HepG2 (cell line): ENCODE results near the gene COG5. TPM values are rescaled to one million over a fixed set of nuclear protein-coding genes. Genes with fewer than 3 reads are reported as not detected.

ENCODE experiments used
- AHR ChIP-seq: IDR thresholded peaks from 2 replicates; pipeline ENCODE4 v1.6.1; 2018; ENCODE audit warnings: missing genetic modification reagents, missing compliant biosample characterization
- FOXO1 ChIP-seq: sonication (generic); formaldehyde crosslinking; IDR thresholded peaks from 2 replicates; pipeline ENCODE4 v1.4.0; 2020; ENCODE audit warnings: missing genetic modification reagents
- HDAC2 ChIP-seq: sonication (generic); formaldehyde crosslinking; IDR thresholded peaks from 2 replicates; pipeline ENCODE4 v1.4.0; 2020; ENCODE audit warnings: missing genetic modification reagents
- MTF1 ChIP-seq: sonication (generic); formaldehyde crosslinking; IDR thresholded peaks from 2 replicates; pipeline ENCODE4 v1.5.0; 2020; ENCODE audit warnings: missing genetic modification reagents
- RELA ChIP-seq: sonication (generic); formaldehyde crosslinking; IDR thresholded peaks from 2 replicates; pipeline ENCODE4 v1.4.0; 2020; ENCODE audit warnings: missing genetic modification reagents
- SAFB2 ChIP-seq: sonication (generic); formaldehyde crosslinking; IDR thresholded peaks from 2 replicates; pipeline ENCODE4 v1.5.1; 2020; ENCODE audit warnings: missing genetic modification reagents, low read depth, mild to moderate bottlenecking, borderline replicate concordance
- SRF ChIP-seq: IDR thresholded peaks from 2 replicates; pipeline ENCODE4 v1.6.1; 2011; ENCODE audit warnings: mild to moderate bottlenecking, low read depth, low read length, moderate library complexity
- SRY ChIP-seq: sonication (generic); formaldehyde crosslinking; IDR thresholded peaks from 2 replicates; pipeline ENCODE4 v1.8.0; 2022; ENCODE audit warnings: mild to moderate bottlenecking, missing genetic modification reagents
- ZBTB20 ChIP-seq: sonication (generic); formaldehyde crosslinking; IDR thresholded peaks from 2 replicates; pipeline ENCODE4 v1.8.1; 2023; ENCODE audit warnings: missing genetic modification reagents, low read depth, mild to moderate bottlenecking, borderline replicate concordance
- ZFY ChIP-seq: sonication (generic); formaldehyde crosslinking; IDR thresholded peaks from 2 replicates; pipeline ENCODE4 v1.4.0; 2020; ENCODE audit warnings: missing genetic modification reagents
- ZNF124 ChIP-seq: sonication (generic); formaldehyde crosslinking; IDR thresholded peaks from 2 replicates; pipeline ENCODE4 v1.4.0; 2020; ENCODE audit warnings: missing genetic modification reagents
- ZNF234 ChIP-seq: sonication (generic); formaldehyde crosslinking; conservative IDR thresholded peaks from 2 replicates; pipeline ENCODE4 v1.5.1; 2020; ENCODE audit warnings: mild to moderate bottlenecking, missing genetic modification reagents
- ZNF260 ChIP-seq: sonication (generic); formaldehyde crosslinking; IDR thresholded peaks from 2 replicates; pipeline ENCODE4 v1.4.0; 2020; ENCODE audit warnings: missing genetic modification reagents, low read depth, mild to moderate bottlenecking, borderline replicate concordance
- ZNF3 ChIP-seq: IDR thresholded peaks from 2 replicates; pipeline ENCODE4 v1.7.0; 2017; ENCODE audit warnings: inconsistent platforms
- ZNF335 ChIP-seq: sonication (generic); formaldehyde crosslinking; IDR thresholded peaks from 2 replicates; pipeline ENCODE4 v1.4.0; 2020; ENCODE audit warnings: missing genetic modification reagents
- ZNF557 ChIP-seq: sonication (generic); formaldehyde crosslinking; IDR thresholded peaks from 2 replicates; pipeline ENCODE4 v1.4.0; 2020; ENCODE audit warnings: missing genetic modification reagents
- ZNF737 ChIP-seq: sonication (generic); formaldehyde crosslinking; IDR thresholded peaks from 2 replicates; pipeline ENCODE4 v1.5.0; 2020; ENCODE audit warnings: missing genetic modification reagents, mild to moderate bottlenecking, borderline replicate concordance
- polyA plus RNA-seq, 8 experiments: library from polyadenylated mRNA; depleted of rRNA in 3 of 8; stranded (reverse) in 7 of 8; unstranded in 1 of 8; fragments of >200 nt; fragmentation: Illumina TruSeq in 4 of 8; extraction: Trizol in 4 of 8; gene quantifications; 2 replicates each; pipeline versions ENCODE4 v1.2.1 to v1.2.3, GENCODE V29; 2011 to 2016; ENCODE audit warnings: low read depth in 4 of 8, missing spikeins in 1 of 8, mixed read lengths in 1 of 8; ENCODE audit not compliant: insufficient read depth in 1 of 8
- total RNA-seq, 5 experiments: library from RNA; depleted of rRNA; stranded (reverse); fragments of >200 nt; fragmentation: Illumina TruSeq; extraction: Trizol; gene quantifications; 2 replicates each; pipeline ENCODE4 v1.2.3, GENCODE V29; 2016; ENCODE audit warnings: low read depth in 1 of 5
- TF ChIP-seq, protein P1 (sequence below): sonication (generic); formaldehyde crosslinking; IDR thresholded peaks from 2 replicates; pipeline ENCODE4 v1.4.0; 2020; ENCODE audit warnings: mild to moderate bottlenecking, missing genetic modification reagents
- TF ChIP-seq, protein P2 (sequence below): sonication (generic); formaldehyde crosslinking; IDR thresholded peaks from 2 replicates; pipeline ENCODE4 v1.5.0; 2020; ENCODE audit warnings: mild to moderate bottlenecking, missing genetic modification reagents
- TF ChIP-seq, protein P3 (sequence below): sonication (generic); IDR thresholded peaks from 2 replicates; pipeline ENCODE4 v1.6.1; 2016; ENCODE audit warnings: low read depth, borderline replicate concordance
- TF ChIP-seq, protein P4 (sequence below): sonication (generic); formaldehyde crosslinking; IDR thresholded peaks from 2 replicates; pipeline ENCODE4 v1.4.0; 2020; ENCODE audit warnings: missing genetic modification reagents, mild to moderate bottlenecking, borderline replicate concordance
- TF ChIP-seq, protein P5 (sequence below): sonication (generic); formaldehyde crosslinking; IDR thresholded peaks from 2 replicates; pipeline ENCODE4 v1.4.0; 2020; ENCODE audit warnings: mild to moderate bottlenecking, low read depth, missing genetic modification reagents

COG5 gene
- total and polyA plus RNA-seq, 2 of the 13 experiments (the other 11 are each of a cell fraction or from before 2014, with no cell fraction given): 20.4 to 31.3 TPM

DNA sequence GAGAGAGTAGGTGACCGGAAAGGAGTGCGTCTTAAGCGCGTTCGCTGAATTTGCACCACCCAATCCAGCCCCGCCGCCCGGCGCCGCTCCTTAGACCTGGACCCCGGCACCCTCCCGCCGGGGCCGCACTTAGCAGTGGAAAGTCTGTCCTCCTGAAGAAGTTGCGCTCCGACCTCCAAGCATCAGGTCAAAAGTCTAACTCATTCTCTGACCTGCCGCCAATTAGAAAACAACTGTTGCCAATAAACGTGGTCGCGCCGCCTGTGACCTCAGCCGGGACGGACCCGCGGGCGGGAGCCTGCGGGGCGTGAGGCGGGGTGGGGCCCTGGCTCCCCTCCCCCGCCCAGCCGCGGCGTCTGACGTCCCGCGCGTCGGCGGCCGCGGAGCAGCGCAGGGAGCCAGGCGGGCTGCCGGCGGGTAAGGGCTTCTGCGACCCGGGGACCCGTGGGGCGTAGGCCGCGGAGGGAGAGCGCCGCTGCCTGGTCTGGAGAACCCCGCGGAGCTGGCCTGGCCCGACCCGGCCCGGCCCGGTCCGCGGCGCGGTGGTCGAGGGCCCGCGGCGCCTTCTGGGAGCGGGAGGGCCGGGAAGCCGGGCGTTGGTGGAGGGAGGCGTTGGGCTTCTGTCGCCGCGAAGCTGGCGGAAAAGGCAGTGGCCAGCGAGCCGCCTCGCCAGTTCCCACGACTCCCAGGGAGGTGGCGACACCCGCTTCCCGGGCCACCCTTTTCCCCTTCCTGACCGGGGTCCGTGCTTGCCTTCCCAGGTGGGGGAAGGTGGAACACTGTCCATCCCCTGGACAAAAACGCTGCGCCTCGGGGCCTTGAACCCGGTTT is 16.4 kb upstream of the COG5 start, which contains the start of gene BCAP29 (continued):
- TF ChIP-seq, protein P1, sequence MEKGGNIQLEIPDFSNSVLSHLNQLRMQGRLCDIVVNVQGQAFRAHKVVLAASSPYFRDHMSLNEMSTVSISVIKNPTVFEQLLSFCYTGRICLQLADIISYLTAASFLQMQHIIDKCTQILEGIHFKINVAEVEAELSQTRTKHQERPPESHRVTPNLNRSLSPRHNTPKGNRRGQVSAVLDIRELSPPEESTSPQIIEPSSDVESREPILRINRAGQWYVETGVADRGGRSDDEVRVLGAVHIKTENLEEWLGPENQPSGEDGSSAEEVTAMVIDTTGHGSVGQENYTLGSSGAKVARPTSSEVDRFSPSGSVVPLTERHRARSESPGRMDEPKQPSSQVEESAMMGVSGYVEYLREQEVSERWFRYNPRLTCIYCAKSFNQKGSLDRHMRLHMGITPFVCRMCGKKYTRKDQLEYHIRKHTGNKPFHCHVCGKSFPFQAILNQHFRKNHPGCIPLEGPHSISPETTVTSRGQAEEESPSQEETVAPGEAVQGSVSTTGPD (CRISPR knock-in tag): no peak
- no peak for TF ChIP-seq ZNF737
- TF ChIP-seq ZFY (CRISPR knock-in tag): peak; percentile 97
- TF ChIP-seq AHR (CRISPR knock-in tag): peak; percentile 53; the same call in 1 of the 2 replicates
- TF ChIP-seq, protein P2, sequence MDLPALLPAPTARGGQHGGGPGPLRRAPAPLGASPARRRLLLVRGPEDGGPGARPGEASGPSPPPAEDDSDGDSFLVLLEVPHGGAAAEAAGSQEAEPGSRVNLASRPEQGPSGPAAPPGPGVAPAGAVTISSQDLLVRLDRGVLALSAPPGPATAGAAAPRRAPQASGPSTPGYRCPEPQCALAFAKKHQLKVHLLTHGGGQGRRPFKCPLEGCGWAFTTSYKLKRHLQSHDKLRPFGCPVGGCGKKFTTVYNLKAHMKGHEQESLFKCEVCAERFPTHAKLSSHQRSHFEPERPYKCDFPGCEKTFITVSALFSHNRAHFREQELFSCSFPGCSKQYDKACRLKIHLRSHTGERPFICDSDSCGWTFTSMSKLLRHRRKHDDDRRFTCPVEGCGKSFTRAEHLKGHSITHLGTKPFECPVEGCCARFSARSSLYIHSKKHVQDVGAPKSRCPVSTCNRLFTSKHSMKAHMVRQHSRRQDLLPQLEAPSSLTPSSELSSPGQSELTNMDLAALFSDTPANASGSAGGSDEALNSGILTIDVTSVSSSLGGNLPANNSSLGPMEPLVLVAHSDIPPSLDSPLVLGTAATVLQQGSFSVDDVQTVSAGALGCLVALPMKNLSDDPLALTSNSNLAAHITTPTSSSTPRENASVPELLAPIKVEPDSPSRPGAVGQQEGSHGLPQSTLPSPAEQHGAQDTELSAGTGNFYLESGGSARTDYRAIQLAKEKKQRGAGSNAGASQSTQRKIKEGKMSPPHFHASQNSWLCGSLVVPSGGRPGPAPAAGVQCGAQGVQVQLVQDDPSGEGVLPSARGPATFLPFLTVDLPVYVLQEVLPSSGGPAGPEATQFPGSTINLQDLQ (CRISPR knock-in tag): 0 out of 2 replicates have a peak, but pooled peaks have one; percentile 16
- no peak for TF ChIP-seq ZNF3 (CRISPR knock-in tag)
- TF ChIP-seq RELA (CRISPR knock-in tag): no peak
- no peak for TF ChIP-seq ZBTB20 (CRISPR knock-in tag)
- TF ChIP-seq FOXO1 (CRISPR knock-in tag): 0 out of 2 replicates have a peak, but pooled peaks have one; percentile 8
- no peak for TF ChIP-seq ZNF557 (CRISPR knock-in tag)
- TF ChIP-seq, protein P3, sequence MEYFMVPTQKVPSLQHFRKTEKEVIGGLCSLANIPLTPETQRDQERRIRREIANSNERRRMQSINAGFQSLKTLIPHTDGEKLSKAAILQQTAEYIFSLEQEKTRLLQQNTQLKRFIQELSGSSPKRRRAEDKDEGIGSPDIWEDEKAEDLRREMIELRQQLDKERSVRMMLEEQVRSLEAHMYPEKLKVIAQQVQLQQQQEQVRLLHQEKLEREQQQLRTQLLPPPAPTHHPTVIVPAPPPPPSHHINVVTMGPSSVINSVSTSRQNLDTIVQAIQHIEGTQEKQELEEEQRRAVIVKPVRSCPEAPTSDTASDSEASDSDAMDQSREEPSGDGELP: peak; percentile 16; the same call in 1 of the 2 replicates
- no peak for TF ChIP-seq ZNF234
- no peak for TF ChIP-seq ZNF260 (CRISPR knock-in tag)
- no peak for TF ChIP-seq SRF
- TF ChIP-seq HDAC2 (CRISPR knock-in tag): no peak
- TF ChIP-seq, protein P4, sequence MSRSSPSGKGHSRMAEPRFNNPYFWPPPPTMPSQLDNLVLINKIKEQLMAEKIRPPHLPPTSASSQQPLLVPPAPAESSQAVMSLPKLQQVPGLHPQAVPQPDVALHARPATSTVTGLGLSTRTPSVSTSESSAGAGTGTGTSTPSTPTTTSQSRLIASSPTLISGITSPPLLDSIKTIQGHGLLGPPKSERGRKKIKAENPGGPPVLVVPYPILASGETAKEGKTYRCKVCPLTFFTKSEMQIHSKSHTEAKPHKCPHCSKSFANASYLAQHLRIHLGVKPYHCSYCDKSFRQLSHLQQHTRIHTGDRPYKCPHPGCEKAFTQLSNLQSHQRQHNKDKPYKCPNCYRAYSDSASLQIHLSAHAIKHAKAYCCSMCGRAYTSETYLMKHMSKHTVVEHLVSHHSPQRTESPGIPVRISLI (CRISPR knock-in tag): no peak
- TF ChIP-seq ZNF335 (CRISPR knock-in tag): no peak
- no peak for TF ChIP-seq SAFB2 (CRISPR knock-in tag)
- TF ChIP-seq, protein P5, sequence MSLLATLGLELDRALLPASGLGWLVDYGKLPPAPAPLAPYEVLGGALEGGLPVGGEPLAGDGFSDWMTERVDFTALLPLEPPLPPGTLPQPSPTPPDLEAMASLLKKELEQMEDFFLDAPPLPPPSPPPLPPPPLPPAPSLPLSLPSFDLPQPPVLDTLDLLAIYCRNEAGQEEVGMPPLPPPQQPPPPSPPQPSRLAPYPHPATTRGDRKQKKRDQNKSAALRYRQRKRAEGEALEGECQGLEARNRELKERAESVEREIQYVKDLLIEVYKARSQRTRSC (CRISPR knock-in tag): no peak
- TF ChIP-seq SRY (CRISPR knock-in tag): peak; percentile 78; the same call in 1 of the 2 replicates
- no peak for TF ChIP-seq MTF1
- TF ChIP-seq ZNF124 (CRISPR knock-in tag): 0 out of 2 replicates have a peak, but pooled peaks have one; percentile 23
